ENCODE data around the gene ZG16. TPM values are rescaled to one million over a fixed set of nuclear protein-coding genes. Genes with fewer than 3 reads are reported as not detected.
"Not testable (repeated sequence)": the region's sequence is repeated elsewhere in the genome, so short reads cannot be mapped to it uniquely, and the experiment has no call there.

The ZG16 gene
- total RNA-seq, 1 donor from 2014 or later, result not detected

GRCh38 chr16:29736112-29736511 is 41.9 kb upstream of the ZG16 start:
- Histone ChIP-seq H3K9me3 (replicated peaks) (peaks cover 7% of the 10 kb centered on the region), H3K27me3 (ENCODE audit: low read depth) (peaks cover 52% of the 10 kb centered on the region), H3K27ac (replicated peaks) (no peak overlapping the region), H3K36me3 (no peaks in the 10 kb centered on the region), H3K4me1 (no peaks in the 10 kb centered on the region), H3K4me3 (no peak overlapping the region)
- TF ChIP-seq, protein P1, sequence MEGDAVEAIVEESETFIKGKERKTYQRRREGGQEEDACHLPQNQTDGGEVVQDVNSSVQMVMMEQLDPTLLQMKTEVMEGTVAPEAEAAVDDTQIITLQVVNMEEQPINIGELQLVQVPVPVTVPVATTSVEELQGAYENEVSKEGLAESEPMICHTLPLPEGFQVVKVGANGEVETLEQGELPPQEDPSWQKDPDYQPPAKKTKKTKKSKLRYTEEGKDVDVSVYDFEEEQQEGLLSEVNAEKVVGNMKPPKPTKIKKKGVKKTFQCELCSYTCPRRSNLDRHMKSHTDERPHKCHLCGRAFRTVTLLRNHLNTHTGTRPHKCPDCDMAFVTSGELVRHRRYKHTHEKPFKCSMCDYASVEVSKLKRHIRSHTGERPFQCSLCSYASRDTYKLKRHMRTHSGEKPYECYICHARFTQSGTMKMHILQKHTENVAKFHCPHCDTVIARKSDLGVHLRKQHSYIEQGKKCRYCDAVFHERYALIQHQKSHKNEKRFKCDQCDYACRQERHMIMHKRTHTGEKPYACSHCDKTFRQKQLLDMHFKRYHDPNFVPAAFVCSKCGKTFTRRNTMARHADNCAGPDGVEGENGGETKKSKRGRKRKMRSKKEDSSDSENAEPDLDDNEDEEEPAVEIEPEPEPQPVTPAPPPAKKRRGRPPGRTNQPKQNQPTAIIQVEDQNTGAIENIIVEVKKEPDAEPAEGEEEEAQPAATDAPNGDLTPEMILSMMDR (IDR thresholded peaks at IDR 0.05; ENCODE audit: borderline replicate concordance), result no peak
- intact Hi-C loops (cut with micrococcal nuclease), result no loop called here
- no peak for DNase-seq

- intact Hi-C loops (cut with micrococcal nuclease), result no loop called here
- no peak for DNase-seq
- Histone ChIP-seq H3K27ac (replicated peaks) (no peak overlapping the region), H3K4me1 (no peaks in the 10 kb centered on the region), H3K4me3 (no peak overlapping the region), H3K36me3 (no peaks in the 10 kb centered on the region), H3K27me3 (ENCODE audit: low read depth) (peaks cover 54% of the 10 kb centered on the region), H3K9me3 (replicated peaks) (peaks cover 7% of the 10 kb centered on the region)
- TF ChIP-seq, protein P1 (IDR thresholded peaks at IDR 0.05; ENCODE audit: borderline replicate concordance), result no peak
These were observed 41.3 kb upstream of the ZG16 start for GRCh38 chr16:29736764-29737163.

DNA sequence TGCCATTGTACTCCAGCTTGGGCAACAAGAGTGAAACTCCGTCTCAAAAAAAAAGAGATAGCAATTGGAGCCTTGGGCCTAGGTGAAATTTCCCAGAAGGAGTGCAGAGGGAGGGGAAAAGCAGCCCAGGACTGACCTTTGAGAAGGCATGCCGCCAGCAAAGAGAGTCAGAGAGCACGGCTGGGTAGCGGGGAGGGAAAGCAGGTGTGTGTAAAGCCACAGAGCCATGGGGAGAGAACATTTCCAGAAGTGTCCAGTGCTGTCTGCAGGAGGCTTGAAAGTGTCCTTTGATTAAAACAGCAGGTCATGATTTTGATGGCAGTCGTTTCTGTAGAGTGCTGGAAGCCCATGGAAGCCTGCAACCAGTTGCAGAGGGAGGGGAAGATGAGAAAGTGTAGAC is 40.3 kb upstream of the ZG16 start:
- intact Hi-C loops (cut with micrococcal nuclease), result no loop called here
- TF ChIP-seq, protein P1 (IDR thresholded peaks at IDR 0.05; ENCODE audit: borderline replicate concordance), result no peak

GRCh38 chr16:29738514-29738913 is 39.5 kb upstream of the ZG16 start:
- TF ChIP-seq, protein P1 (IDR thresholded peaks at IDR 0.05; ENCODE audit: borderline replicate concordance), result no peak
- DNase-seq, result no peak
- Histone ChIP-seq H3K9me3 (replicated peaks) (peaks cover 7% of the 10 kb centered on the region), H3K27ac (replicated peaks) (no peak overlapping the region), H3K27me3 (ENCODE audit: low read depth) (peaks cover 50% of the 10 kb centered on the region), H3K4me3 (no peak overlapping the region), H3K4me1 (no peaks in the 10 kb centered on the region), H3K36me3 (no peaks in the 10 kb centered on the region)
- intact Hi-C loops (cut with micrococcal nuclease), result no loop called here

More for the DNA sequence above, 40.3 kb upstream of the ZG16 start:
- H3K27ac ChIP-seq (replicated peaks), result no peak overlapping the region
- H3K36me3 ChIP-seq, result no peaks in the 10 kb centered on the region
- no peaks in the 10 kb centered on the region for H3K4me1 ChIP-seq
- peaks cover 54% of the 10 kb centered on the region for H3K27me3 ChIP-seq (ENCODE audit: low read depth)
- no peak overlapping the region for H3K4me3 ChIP-seq
- no peak for DNase-seq
- H3K9me3 ChIP-seq (replicated peaks), result peaks cover 7% of the 10 kb centered on the region

- H3K9me3 ChIP-seq (replicated peaks); DNase-seq; H3K4me3 ChIP-seq; intact Hi-C loops (cut with micrococcal nuclease); H3K4me1 ChIP-seq; H3K36me3 ChIP-seq; H3K27ac ChIP-seq (replicated peaks): not testable (repeated sequence)
- peaks cover 49% of the 10 kb centered on the region for H3K27me3 ChIP-seq (ENCODE audit: low read depth)
These were observed 38.0 kb upstream of the ZG16 start for GRCh38 chr16:29739927-29740629.

DNA sequence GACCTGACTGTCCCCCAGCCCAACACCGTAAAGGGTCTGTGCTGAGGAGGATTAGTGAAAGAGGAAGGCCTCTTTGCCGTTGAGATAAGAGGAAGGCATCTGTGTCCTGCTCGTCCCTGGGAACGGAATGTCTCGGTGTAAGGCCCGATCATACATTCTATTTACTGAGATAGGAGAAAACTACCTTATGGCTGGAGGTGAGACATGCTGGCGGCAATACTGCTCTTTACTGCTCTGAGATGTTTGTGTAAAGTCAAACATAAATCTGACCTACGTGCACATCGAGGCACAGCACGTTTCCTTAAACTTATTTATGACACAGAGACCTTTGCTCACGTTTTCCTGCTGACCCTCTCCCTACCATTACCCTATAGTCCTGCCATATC is 37.4 kb upstream of the ZG16 start:
- intact Hi-C loops (cut with micrococcal nuclease); H3K9me3 ChIP-seq (replicated peaks): not testable (repeated sequence)
- peaks cover 49% of the 10 kb centered on the region for H3K27me3 ChIP-seq (ENCODE audit: low read depth)

More for the DNA sequence above, 37.4 kb upstream of the ZG16 start:
- not testable (repeated sequence) for DNase-seq; H3K27ac ChIP-seq (replicated peaks); H3K4me1 ChIP-seq; H3K36me3 ChIP-seq; H3K4me3 ChIP-seq
